Mucosa of stomach (tissue), 1 donor: Measurements from ENCODE around the gene CCM2L.

Source experiments
- H3K27me3 ChIP-seq: one replicate; pipeline ENCODE4 v1.7.0; 2013; ENCODE audit warnings: mild to moderate bottlenecking, low read length; ENCODE audit not compliant: control insufficient read depth, insufficient read depth
- H3K36me3 ChIP-seq: one replicate; pipeline ENCODE4 v1.7.0; 2013; ENCODE audit warnings: low read length; ENCODE audit not compliant: control insufficient read depth, insufficient read depth
- H3K4me1 ChIP-seq: one replicate; pipeline ENCODE4 v1.7.0; 2013; ENCODE audit warnings: mild to moderate bottlenecking, low read length; ENCODE audit not compliant: control insufficient read depth, insufficient read depth
- H3K4me3 ChIP-seq: one replicate; pipeline ENCODE4 v1.7.0; 2013; ENCODE audit warnings: low read length
- H3K9ac ChIP-seq: one replicate; pipeline ENCODE4 v1.7.0; 2013; ENCODE audit warnings: mild to moderate bottlenecking, low read length, moderate library complexity
- H3K9me3 ChIP-seq: one replicate; pipeline ENCODE4 v1.7.0; 2013; ENCODE audit warnings: mild to moderate bottlenecking, low read length, moderate library complexity; ENCODE audit not compliant: control insufficient read depth
- donor health status: Pancreatic carcinoma.

The CCM2L gene

DNA sequence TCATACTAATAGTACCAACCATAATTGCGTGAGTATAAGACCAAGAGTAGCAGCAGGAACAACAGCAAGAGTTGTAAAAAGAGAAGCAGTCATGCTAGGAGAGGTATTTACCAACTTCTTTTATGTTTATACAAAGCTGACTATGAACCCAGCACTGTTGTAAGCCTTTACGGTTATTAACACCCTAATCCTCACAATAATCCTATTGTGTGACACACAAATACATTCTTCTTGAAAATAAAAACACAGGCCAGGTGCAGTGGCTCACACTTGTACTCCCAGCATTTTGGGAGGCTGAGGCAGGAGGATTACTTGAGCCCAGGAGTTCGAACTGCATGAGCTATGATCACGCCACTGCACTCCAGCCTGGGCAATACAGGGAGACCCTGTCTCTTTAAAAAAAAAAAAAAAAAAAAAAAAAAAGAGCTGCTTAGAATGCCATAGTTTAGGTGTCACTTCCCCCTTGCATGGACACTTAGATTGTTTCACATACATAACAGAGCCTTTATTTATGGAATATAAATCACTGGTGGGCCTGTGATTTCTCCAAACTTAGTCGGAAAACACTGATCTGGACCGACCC, 62.0 kb downstream of the CCM2L start:
- no peaks in the 10 kb centered on the region for H3K4me1 ChIP-seq
- H3K9me3 ChIP-seq, result no peaks in the 10 kb centered on the region
- H3K4me3 ChIP-seq, result no peak overlapping the region
- no peak overlapping the region for H3K9ac ChIP-seq
- no peaks in the 10 kb centered on the region for H3K27me3 ChIP-seq
- no peaks in the 10 kb centered on the region for H3K36me3 ChIP-seq

DNA sequence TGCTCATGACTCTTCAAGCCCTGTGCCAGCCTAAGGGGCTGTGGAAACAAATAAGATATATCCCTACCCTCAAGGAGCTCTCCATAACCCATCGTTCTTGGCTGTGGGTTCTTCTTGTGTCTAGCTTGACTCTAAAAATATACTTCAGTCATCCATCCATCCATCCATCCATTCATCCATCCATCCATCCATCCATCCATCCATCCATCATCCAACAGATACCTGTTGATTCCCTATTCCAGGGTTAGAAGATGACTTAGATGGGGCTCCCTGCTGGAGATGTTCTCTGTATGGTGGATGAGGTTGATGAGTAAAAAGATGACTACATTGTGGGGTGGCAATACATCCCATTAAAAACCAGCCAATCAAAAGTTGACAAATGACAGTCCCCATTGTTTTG, 65.3 kb downstream of the CCM2L start:
- H3K4me3 ChIP-seq, result no peak overlapping the region
- H3K27me3 ChIP-seq, result peaks cover 3% of the 10 kb centered on the region
- no peaks in the 10 kb centered on the region for H3K36me3 ChIP-seq
- no peaks in the 10 kb centered on the region for H3K4me1 ChIP-seq
- no peaks in the 10 kb centered on the region for H3K9me3 ChIP-seq
- no peak overlapping the region for H3K9ac ChIP-seq

DNA sequence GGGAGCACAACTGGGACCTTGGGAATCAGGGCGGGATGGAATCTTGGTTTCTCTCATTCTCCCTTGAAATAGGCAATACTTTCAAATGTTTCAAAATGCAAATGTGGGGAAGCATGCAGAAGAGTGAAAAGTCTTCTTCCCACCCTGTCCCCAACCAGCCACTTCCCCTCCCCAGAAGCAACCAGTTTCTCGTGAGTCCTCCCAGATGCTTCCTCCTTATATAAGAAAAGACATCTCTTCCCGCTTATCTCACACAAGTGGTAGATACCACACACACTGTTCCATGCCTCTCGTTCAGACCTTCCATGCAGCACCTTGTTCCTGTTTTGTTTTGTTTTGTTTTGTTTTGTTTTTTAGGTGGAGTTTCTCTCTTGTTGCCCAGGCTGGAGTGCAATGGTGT, 67.0 kb downstream of the CCM2L start:
- Histone ChIP-seq H3K4me3 (no peak overlapping the region), H3K9ac (no peak overlapping the region), H3K4me1 (no peaks in the 10 kb centered on the region), H3K36me3 (no peaks in the 10 kb centered on the region), H3K9me3 (no peaks in the 10 kb centered on the region), H3K27me3 (peaks cover 3% of the 10 kb centered on the region)

DNA sequence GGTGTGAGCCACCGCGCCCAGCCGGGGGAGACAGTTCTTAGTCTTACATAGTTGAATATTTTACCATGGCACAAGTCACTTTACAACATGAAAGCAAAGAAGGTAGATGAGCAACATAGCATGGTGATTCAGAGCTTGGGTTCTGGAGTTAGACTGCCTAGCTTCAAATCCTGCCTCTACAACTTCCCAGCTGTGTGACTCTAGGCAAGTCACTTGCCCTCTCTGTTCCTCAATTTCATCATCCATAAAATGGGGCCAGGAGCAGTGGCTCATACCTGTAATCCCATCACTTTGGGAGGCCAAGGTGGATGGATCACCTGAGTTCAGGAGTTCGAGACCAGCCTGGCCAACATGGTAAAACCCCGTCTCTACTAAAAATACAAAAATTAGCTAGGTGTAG, 68.1 kb downstream of the CCM2L start:
- no peaks in the 10 kb centered on the region for H3K36me3 ChIP-seq

DNA sequence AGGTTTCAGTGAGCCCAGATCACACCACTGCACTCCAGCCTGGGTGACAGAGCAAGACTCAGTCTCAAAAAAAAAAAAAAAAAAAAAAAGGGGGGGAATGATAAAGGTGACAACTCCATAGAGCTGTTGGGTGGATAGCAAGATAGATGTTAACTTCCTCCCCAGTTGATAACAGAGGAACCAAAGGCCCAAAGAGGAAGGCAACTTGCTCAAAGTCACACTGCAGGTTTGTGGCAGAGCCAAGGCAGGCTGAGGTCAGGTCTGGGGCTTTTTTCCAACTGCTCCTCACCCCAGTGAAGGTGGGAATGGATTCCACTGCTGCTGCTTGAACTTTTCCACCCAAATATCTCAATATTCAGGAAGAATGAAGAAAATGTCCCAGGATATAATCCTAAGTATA, 68.6 kb downstream of the CCM2L start:
- no peaks in the 10 kb centered on the region for H3K36me3 ChIP-seq
- H3K27me3 ChIP-seq, result peaks cover 3% of the 10 kb centered on the region
- H3K9ac ChIP-seq, result no peak overlapping the region
- H3K4me3 ChIP-seq, result no peak overlapping the region
- no peaks in the 10 kb centered on the region for H3K4me1 ChIP-seq
- H3K9me3 ChIP-seq, result no peaks in the 10 kb centered on the region

More for the DNA sequence above, 68.1 kb downstream of the CCM2L start:
- Histone ChIP-seq H3K9ac (no peak overlapping the region), H3K4me3 (no peak overlapping the region), H3K9me3 (no peaks in the 10 kb centered on the region), H3K4me1 (no peaks in the 10 kb centered on the region), H3K27me3 (peaks cover 3% of the 10 kb centered on the region)

DNA sequence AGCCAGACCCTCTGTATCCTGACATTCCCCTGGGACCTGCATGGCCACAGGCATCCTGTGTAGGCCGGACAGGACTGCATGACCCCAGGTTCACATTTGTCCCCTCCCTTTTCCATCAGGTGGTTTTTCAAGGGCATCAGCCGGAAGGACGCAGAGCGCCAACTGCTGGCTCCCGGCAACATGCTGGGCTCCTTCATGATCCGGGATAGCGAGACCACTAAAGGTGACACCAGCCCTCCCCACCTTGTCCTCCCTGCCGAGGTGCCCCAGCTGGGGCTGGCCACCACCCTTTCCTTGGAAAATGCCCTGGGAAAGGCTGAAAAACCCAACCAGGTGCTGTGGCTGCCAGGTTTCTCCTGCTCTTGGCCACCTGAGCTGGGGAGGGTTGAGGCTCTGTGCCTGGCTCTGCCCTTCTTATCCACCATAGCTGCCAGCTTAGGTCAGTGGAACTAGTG, 69.4 kb downstream of the CCM2L start:
- no peaks in the 10 kb centered on the region for H3K9me3 ChIP-seq
- H3K4me1 ChIP-seq, result no peaks in the 10 kb centered on the region
- no peak overlapping the region for H3K4me3 ChIP-seq
- no peak overlapping the region for H3K9ac ChIP-seq
- H3K36me3 ChIP-seq, result no peaks in the 10 kb centered on the region
- H3K27me3 ChIP-seq, result peaks cover 3% of the 10 kb centered on the region

DNA sequence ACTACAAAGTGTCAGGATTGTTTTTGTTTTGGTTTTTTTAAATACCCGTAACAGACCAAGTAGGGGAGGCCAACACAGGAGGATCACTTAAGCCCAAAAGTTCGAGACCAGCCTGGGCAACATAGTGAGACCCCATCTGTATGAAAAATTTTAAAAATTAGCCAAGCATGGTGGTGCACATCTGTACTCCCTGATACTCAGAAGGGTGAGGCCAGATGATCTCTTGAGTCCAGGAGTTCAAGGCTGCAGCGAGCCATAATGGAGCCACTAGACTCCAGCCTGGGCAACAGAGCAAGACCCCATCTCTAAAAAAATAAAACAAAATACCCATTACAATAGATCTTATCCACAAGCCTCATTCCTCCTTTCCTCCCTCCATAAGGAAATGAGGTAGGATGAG, 70.5 kb downstream of the CCM2L start:
- Histone ChIP-seq H3K36me3 (no peaks in the 10 kb centered on the region), H3K4me3 (no peak overlapping the region), H3K9me3 (no peaks in the 10 kb centered on the region), H3K27me3 (peaks cover 3% of the 10 kb centered on the region), H3K9ac (no peak overlapping the region), H3K4me1 (no peaks in the 10 kb centered on the region)
